Left colon (tissue), 2 donors: ENCODE results near the gene PPIB. TPM values are rescaled to one million over a fixed set of nuclear protein-coding genes. Genes with fewer than 3 reads are reported as not detected.
A peak's percentile ranks its signal among the peaks of the same experiment; 100 is the strongest.

Experiments used
- ATAC-seq: fragments of 200-7000 bp; cut with Tn5 transposase; one replicate; pipeline ENCODE4 v1.9.1; 2020; ENCODE audit warnings: mild to moderate bottlenecking, moderate library complexity
- DNase-seq, 2 donors: peaks; one replicate each; pipeline ENCODE4 v3.0.0-alpha.2; 2020
- intact Hi-C, 2 donors: fragments of 100-400 bp; cut with DNase I in 1 of 2; cut with micrococcal nuclease in 1 of 2; formaldehyde crosslinking; loops; one replicate each; pipeline versions ENCODE4 v1.11.2 to v1.14.0; 2022; cut with DNase I, micrococcal nuclease
- total RNA-seq, 2 donors: library from RNA; stranded (reverse); fragmentation: NEBNext Ultra II Directional; extraction: Animal tissue kit (Norgen Biotek cat#: 25700); gene quantifications; one replicate each; pipeline ENCODE4 v1.2.1, GENCODE V29; 2021
- donor health status: DM: no; HTN: no; CAD: no.
- donor health status: DM: yes; HTN: yes; CAD: no.

The PPIB gene
- total RNA-seq, 2 donors from 2014 or later = 284 to 324 TPM

DNA sequence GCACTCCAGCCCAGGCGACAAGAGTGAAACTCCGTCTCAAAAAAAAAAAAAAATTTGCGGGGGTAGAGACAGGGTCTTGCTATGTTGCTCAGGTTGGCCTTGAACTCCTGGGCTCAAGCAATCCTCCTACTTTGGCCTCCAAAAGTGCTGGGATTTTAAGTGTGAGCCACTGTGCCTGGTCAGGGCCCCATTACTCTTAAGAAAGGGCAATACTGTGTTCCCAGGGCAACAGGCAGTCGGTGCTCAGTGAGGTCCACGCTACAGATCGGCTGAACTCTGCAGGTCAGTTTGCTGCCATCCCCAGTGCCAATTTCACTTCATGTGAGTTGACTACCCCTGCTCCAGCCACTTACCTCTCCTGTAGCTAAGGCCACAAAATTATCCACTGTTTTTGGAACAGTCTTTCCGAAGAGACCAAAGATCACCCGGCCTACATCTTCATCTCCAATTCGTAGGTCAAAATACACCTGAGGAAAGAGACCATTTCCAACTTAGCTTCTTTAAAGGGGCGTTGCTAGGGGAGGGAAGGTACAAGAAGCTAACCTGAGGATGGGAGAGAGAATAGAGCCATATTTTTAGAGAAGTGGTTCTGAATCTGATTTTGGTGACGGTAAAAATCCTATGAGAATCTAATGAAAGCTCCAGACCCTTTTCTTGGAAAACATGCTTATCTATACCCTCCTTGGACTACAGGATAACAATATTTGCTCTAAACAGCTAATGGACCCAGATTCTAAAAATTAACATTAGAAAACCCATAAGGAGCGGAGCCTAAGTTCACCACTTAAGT is 939 bp downstream of the PPIB start:
- intact Hi-C loops = no loop called here
- ATAC-seq (no peak), DNase-seq (no peak)

DNA sequence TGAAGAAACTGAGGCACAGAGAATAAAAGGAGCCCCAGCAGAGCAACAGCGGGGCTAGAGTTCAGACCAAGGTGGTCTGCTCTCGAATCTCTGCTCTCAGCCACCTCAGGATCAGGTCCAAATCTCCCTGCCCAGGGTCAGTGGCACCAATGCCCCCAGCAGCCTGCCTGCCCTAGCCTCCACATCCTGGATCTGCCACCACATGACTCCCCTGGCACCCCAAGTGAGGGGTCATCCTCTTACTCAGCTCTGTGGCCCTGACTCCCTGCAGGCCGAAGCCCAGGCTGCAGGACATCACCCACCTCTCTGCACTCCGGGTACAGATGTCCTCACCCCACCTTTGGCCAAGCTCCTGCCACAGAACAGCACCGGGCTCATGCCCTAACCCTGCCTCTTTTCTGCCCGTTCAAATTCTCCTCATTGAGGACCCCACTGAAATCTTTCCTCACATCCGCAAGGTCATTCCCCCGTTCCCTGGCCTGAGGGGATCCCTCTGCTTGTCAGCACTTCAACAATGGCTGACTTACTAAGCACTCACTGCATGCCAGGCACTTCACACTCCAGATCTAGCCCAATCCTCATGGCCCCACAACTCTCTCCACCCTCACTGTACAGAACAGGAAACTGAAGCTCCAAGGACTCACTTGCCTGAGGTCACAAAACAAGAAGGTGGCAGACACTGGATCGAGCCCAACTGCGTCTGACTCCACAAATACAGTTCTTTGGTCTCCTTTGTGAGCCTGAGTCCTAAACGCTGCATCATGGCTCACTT is 4.3 kb downstream of the PPIB start:
- intact Hi-C loops = no loop called here
- no peak for ATAC-seq
- DNase-seq = no peak

DNA sequence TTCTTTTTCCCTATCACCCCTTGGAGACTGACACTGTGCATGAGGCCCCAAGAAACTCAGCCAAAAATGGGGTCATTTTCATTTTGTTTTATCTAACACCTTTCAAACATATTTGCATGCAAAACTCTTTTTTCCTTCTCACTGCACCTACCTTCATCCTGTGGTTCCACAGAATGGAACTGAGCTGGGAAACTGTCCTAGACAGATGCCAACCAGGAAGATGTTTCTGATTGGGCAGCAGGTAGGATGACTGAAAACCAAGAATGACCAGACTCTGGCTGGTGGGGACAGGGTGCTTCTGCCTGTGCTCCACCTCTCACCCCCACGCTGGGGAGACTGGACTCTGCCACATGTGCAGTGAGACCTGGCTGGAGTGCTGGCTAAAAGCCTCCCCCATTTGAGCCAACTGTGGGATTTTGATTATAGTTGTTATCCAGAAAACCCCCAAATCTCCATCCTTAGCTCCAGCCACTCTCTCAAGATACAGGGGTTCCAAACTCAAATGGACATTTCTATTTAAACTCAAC is 5.2 kb downstream of the PPIB start:
- DNase-seq (no peak), ATAC-seq (no peak)
- intact Hi-C loops = no loop called here

DNA sequence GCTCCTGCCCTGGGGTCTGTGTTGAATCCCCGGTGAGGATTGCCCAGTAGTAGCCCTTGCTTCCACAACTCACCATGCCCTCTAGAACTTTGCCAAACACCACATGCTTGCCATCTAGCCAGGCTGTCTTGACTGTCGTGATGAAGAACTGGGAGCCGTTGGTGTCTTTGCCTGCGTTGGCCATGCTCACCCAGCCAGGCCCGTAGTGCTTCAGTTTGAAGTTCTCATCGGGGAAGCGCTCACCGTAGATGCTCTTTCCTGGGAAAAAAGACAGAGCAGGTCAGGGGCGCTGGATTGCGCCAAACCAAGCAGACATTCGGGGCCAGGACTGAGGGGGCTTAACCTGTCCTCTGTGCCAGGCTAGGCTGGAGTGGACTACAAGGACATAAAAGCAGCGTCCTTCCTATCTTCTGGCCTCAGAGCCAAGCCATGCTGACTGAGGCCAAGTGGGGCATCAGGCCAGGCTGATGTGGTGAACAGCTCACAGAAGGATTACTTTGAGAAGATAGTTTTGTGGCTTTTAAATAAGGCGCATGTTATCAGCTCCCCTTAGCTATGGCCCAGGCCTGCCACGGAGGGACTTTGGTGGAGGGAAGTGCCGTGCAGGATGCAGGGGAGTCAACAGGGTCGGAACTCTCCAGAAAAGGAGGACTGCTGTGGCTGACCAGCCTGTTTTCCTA is 6.0 kb downstream of the PPIB start:
- intact Hi-C loops = no loop called here

DNA sequence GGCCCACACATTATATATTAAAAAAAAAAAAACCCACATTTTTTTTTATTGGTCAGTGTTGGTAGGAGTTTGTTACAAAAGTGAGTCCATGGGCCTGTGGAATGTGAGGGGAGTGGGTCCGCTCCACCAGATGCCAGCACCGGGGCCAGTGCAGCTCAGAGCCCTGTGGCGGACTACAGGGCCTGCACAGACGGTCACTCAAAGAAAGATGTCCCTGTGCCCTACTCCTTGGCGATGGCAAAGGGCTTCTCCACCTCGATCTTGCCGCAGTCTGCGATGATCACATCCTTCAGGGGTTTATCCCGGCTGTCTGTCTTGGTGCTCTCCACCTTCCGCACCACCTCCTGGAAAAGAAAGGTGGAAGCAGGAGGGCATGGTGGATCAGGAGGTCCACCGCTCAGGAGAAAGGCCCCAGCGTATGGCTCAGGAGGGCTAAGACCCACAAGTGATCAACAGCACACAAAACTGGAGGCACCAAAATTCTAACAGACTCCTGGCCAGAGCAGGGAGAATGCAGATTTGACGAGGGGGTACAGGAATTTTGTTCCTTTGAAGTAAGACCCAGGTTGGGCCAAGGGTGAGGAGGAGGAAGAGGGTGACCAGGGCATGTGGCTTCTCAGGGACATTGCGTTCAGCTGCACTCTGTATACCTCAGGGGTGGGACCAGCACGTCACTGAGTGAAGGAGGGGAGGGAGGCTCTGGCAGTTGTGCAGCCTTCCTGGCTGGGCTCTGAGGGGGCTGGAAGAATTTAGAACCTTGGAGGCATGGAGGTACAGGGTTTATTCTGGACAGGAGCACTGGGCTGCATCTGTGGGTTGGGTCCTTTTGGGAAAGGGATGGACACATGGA is 6.8 kb downstream of the PPIB start:
- DNase-seq = no peak
- intact Hi-C loops = no loop called here
- ATAC-seq = no peak

More for the DNA sequence above, 6.0 kb downstream of the PPIB start:
- ATAC-seq (no peak), DNase-seq (no peak)

DNA sequence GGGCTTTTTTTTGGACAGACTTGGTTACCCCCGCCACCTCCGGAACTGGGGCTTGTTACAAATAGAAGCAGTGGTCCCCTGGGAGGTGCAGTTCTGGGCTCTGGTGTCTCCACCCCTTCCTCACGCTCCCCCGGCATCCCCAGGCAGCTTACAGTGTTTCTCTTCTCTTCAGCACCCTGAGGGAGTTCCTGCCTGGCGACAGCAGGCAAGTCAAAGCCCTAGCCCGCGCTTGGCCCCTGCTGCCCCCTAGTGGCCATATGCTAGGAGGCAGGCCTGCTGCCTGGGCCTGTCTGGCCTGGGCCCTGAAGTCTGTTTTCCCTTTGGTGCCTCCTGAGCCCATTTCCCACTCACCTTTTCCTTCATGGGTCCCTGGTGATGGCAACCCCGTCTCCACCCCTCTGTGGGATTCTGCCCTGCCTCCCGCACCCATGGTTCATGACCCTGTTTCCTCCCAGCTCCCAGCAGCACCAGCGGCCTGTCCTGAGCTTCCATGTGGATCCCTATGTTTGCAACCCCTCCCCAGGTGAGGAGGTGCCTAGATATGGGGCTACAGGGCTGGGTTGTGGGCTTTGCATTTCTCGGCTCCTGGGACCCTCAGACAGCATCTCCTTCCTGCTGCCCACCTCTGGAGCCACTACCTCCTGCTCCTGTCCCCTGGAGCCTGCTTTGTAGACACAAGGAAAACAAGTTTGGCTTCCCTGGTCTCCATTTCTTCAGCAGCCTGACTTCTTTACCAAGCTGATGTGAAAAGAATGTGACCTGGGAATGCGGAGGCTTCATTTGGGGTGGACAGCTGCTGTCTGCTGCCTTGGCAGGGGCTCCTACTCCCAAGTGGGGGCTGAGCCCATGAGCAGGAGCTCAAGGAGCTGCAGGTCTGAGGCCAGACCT is 9.1 kb downstream of the PPIB start:
- ATAC-seq = peak; percentile 82
- DNase-seq = peak; percentile 84 to 93
- intact Hi-C loops = no loop called here

DNA sequence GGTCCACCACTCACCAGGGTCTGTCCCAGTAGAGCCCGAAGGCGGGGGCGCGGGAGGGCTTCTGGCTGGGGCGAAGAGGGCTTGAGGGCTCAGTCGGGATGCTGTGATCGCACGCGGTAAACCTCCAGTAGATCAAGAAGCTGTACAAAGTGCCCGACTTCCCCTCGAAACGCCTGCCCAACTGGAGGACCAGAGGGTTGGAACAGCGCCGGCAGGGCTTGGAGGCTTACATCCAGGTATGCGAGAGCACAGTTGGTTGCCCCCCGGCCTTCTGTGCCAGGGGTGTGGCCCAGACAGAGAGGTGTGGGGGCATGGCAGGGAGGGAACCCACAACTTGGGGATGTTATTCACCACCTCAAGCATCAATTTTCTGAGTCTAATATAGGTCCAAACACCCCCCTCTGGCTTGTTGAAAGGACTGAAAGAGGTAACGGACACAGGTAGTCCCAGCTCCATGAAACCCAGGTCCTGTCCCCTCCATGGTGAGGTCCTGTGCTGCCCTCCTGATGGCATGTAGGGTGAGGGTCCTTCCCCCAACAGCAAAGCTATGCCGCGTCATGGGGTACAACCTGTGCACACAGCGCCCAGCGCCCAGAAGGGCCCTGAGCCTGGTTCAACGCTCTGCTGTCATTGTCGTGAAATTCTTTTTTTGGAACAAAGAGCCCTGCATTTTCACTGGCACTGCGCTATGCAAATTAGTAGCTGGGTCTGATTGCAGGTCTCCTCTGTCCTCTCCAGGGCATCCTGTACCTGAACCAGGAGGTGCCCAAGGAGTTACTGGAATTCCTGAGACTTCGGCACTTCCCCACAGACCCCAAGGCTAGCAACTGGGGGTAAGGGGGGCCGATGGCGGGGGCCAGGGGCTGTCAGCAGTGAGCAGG is 10.1 kb downstream of the PPIB start:
- intact Hi-C loops = no loop called here
- peak in 1 of 2 donors; percentile 42 for DNase-seq
- ATAC-seq = peak; percentile 0

DNA sequence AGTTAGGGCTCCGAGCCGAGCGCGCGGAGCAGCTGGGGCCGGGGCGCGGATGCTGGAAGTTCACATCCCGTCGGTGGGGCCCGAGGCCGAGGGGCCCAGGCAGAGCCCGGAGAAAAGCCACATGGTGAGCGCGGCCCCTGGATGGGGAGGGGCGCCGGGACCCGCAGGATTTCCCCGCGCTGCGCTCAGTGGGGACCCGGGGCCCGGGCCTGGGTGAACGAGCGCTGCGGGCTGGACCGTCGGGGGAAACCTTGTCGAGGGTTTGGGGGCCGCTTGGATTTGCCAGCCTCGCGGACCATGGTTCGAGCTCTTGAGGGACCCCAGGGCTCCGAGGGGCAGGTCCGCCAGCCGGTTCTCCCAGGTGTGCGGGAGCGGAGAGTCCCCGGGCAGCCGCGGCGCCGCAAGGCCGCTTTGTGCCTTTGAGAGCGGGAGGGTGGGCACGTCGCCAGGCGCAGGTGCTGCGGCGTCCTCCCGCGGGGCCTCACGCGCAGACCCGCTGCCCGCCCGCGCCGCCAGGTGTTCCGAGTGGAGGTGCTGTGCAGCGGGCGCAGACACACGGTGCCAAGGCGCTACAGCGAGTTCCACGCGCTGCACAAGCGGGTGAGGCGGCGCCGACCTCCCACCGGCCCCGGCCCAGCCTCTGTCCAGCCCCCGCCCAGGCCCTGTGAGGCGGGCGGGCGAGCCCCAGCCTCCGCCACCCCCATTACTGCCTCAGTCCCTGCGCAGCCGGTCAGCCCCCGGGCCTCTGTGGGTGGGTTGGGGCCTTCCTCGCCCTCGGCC is 10.9 kb downstream of the PPIB start, which contains the start of gene SNX22:
TSS of gene SNX22 (plus strand) at position 5 of the 780 bp plus-strand sequence. CDS start at position 50, 45 bp downstream.
- ATAC-seq = peak; percentile 20
- intact Hi-C loops = no loop called here
- DNase-seq = peak in 1 of 2 donors; percentile 47

DNA sequence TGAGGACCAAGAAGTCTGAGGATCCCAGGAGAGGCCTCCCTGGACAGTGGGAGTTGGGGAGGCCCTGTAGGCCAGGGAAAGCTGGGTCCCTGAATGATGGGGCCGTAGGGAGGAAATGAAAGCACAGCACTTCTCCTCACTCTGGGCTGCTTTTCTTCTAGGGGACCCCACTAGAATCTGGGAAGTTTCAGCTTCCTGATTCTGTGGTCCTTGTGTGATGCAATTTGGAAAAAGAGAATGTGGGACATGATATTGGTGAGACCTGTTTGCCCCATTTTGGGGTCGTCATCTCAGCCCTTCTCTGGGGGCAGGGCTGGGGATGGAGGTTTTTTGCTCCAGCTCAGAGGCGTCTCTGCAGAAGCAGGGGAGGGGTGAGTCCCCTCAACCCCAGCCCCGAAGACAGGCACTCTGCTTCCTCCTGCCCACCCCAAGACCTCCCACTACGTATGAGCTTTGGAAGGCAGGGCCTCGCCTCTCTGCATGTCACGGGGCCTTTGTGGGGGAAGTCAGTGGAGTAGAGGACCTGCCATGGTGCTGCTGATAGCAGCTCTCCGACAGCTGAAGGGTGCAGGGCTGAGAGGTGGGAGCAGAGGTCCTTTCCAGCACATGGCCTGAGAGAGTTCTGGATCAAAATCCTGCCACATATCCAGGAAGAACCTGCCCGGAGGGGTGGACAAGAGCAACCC is 12.8 kb downstream of the PPIB start:
- no peak for DNase-seq
- no peak for ATAC-seq
- intact Hi-C loops = no loop called here

DNA sequence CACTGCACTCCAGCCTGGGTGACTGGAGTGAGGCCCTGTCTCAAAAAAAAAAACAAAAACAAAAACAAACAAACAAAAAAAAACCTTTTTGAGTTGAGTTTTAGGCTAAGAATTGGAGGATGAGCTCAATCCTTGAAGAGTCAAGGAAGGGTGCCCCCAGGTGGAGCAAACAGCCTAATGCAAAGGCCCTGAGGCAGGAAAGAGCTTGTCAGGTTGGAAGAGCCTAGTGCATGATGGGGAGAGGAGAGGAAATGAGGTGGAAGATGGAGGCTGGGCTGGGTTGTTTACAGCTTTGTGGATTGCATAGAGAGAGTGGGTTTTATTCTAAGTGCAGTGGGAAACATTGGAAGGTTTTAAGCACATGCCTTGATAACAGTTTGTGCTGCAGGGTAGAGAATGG is 13.4 kb downstream of the PPIB start:
- ATAC-seq = no peak
- intact Hi-C loops = no loop called here
- DNase-seq = no peak

DNA sequence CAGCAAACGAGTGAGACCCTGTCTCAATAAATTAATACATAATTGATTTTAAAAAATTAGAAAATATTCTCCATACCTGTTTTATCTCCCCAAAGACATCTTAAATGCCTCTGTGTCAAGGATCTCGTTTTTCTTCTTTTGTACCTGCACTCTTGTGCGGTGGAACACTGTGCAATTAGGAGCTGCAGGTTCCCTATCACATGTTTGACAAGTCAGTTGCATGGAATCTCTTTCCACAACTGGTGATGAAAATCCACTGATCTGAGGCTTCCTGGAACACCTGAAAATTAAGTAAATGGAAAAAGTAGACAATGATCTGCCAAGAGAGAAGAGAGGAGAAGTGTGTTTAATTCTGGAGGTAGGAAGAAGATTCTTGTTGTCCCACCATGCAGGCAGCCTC is 14.2 kb downstream of the PPIB start:
- no peak for ATAC-seq
- no peak for DNase-seq
- intact Hi-C loops = no loop called here

DNA sequence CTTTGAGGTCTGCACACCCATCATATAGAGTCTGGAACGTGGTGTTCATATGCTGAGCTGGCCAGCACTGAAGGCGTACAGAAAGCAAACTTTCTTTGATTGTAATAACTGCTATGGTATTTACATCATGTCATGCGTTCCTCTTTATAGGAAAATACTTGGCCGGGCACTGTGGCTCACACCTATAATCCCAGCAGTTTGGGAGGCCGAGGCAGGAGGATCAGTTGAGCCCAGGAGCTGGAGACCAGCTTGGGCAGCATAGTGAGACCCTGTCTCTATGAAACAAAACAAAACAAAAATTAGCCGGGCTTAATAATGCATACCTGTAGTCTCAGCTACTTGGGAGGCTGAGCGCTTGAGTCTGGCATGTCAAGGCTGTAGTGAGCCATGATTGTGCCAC is 14.7 kb downstream of the PPIB start:
- intact Hi-C loops = no loop called here
- DNase-seq = no peak
- ATAC-seq = no peak

DNA sequence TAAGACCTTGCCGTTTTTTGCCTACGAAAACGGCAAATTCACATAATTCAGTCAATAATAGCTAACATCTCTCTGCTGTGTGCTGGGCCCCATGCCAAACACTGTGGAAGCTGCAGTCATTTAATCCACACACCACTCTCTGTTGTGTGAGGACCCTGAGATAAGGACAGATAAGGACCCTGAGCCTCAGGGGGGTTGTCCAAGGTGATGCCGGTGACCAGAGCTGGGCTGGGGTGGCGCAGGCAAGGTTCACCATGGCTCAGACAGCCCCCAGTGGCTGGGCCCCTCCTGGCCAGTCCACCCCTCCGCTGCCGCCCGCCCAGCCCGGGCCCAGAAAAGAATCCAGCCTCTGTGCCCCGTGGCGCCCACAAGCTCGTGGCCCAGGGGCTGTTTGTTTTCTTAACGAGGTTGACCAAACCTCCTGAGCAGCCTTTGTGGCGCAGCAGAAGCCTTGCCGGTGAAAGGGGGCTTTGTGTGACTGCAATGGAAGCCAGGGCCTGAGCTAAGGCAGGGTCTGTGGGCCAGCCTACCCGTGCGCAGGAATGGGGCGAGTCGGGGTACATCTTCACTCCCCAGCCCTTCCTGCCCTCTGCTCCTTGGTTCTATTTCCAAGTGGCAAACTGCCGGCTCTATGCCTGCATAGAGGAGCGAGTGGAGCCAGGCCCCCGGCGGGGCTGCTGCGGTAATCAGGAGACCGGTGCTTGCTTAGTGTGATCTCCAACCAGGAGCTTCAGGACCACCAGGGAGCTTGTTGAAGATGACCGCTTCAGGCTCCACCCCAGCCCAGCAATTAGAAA is 15.7 kb downstream of the PPIB start:
- intact Hi-C loops = no loop called here
- DNase-seq (no peak), ATAC-seq (no peak)

DNA sequence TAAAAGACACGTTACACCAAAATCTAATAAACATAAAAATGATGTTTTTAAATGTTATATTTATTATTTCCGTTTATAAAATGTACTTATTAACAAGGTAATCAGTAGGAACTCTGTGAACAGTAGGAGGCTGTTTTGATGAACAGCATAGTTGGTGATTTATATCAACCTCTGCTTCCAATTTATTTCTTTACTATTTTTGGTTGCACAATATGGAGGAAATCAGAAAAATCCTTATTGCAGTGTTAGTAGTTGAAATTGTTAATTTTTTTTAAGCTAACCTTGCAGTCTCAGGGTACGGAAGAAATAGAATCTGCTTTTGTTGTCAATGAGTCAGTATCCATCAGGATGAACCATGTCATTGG is 16.3 kb downstream of the PPIB start:
- ATAC-seq (no peak), DNase-seq (no peak)
- intact Hi-C loops = no loop called here

DNA sequence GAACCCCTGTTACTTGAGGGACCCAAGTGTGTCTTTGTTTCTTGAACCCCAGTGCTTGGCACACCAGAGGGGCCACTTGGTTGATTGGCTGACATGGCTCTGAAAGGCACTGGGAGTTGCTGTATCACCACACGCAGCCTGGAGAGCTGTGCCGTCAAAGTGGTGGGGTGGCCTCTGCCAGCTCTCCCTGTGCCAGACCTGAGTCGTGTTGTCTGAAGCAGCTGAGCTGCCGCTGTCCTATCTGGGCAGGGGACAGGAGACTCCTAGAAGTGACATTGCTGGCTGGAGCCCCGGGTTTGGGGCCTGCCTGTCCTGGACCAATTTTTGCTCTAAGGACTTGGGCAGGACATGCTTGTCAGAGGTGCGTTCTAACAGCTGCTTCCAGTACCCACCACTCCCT is 16.8 kb downstream of the PPIB start:
- no peak for ATAC-seq
- no peak for DNase-seq
- intact Hi-C loops = no loop called here
